K562 (cell line): Measurements from ENCODE around the gene JMJD1C. TPM values are rescaled to one million over a fixed set of nuclear protein-coding genes. Genes with fewer than 3 reads are reported as not detected.

Source experiments
- ATAC-seq: fragments of 200-7000 bp; cut with Tn5 transposase; 3 replicates; pipeline ENCODE4 v1.9.1; 2020; ENCODE audit warnings: moderate library complexity
- BruUV-seq: library from RNA; stranded (reverse); fragments of 400-500 nt; replicated peaks from 2 replicates; lab custom pipeline; 2021; lab: Mats Ljungman, UMichigan
- CTCF ChIA-PET: fragments of 300-600 bp; formaldehyde crosslinking; extraction: SDS; loops from one replicate; lab custom pipeline; 2021; ENCODE audit warnings: low intra/inter-chr PET ratio; lab: Yijun Ruan, JAX
- POLR2A ChIA-PET: fragments of 300-600, 350-650 bp; sonication (Branson Sonifier 250); formaldehyde crosslinking; extraction: SDS; loops from one replicate; lab custom pipeline; 2021; ENCODE audit warnings: antibody characterized with exemption, inconsistent platforms; lab: Yijun Ruan, JAX
- DNase-seq, 4 experiments: peaks; one replicate each; pipeline versions ENCODE4 v3.0.0 to v3.0.0-alpha.2; 2011 to 2018; ENCODE audit warnings: low spot score in 3 of 4, mixed read lengths in 3 of 4; ENCODE audit errors: extremely low read depth in 1 of 4
- FAIRE-seq: peaks from 2 replicates; lab custom pipeline; 2011; peaks lifted over from hg19 to GRCh38; lab: Jason Lieb, UNC
- H2AFZ ChIP-seq: 2 replicates; pipeline ENCODE4 v1.6.0; 2011; ENCODE audit warnings: low read depth, low read length, control low read depth, inconsistent platforms
- H3K27ac ChIP-seq: fragments of 200-600 bp; 3 replicates; pipeline ENCODE4 v1.8.0; 2011; ENCODE audit warnings: low read depth, mild to moderate bottlenecking, control low read depth, inconsistent platforms, low read length, moderate library complexity, mixed read lengths; ENCODE audit errors: extremely low read depth
- H3K27me3 ChIP-seq, 2 experiments: fragments of 300-600 bp in 1 of 2; 2 replicates in 1 of 2; 3 replicates in 1 of 2; pipeline versions ENCODE4 v1.6.0 to v1.8.0; 2011; ENCODE audit warnings: inconsistent platforms in 2 of 2, low read length in 2 of 2, mild to moderate bottlenecking in 1 of 2, mixed read lengths in 1 of 2, moderate library complexity in 1 of 2; ENCODE audit not compliant: control insufficient read depth in 2 of 2, insufficient read depth in 2 of 2
- H3K36me3 ChIP-seq: fragments of 300-600 bp; 3 replicates; pipeline ENCODE4 v1.8.0; 2011; ENCODE audit warnings: mild to moderate bottlenecking, low read length, inconsistent platforms; ENCODE audit not compliant: control insufficient read depth, insufficient read depth
- H3K4me1 ChIP-seq, 2 experiments: fragments of 200-600 bp in 1 of 2; replicated peaks in 1 of 2; 2 replicates in 1 of 2; 3 replicates in 1 of 2; pipeline versions ENCODE4 v1.5.1 to v1.8.0; 2011; ENCODE audit warnings: inconsistent platforms in 2 of 2, low read length in 2 of 2, mild to moderate bottlenecking in 1 of 2, mixed read lengths in 1 of 2, moderate library complexity in 1 of 2; ENCODE audit not compliant: control insufficient read depth in 2 of 2, insufficient read depth in 2 of 2
- H3K4me2 ChIP-seq: 2 replicates; pipeline ENCODE4 v1.6.1; 2011; ENCODE audit warnings: low read length, control low read depth, inconsistent platforms, mixed read lengths; ENCODE audit not compliant: insufficient read depth
- H3K4me3 ChIP-seq: fragments of 200-600 bp; sonication (generic), shearing (Covaris generic); 2 replicates; pipeline ENCODE4 v1.5.1; 2016; ENCODE audit warnings: control low read depth, inconsistent platforms
- H3K79me2 ChIP-seq: fragments of 200-600 bp; 3 replicates; pipeline ENCODE4 v1.8.0; 2011; ENCODE audit warnings: low read length, inconsistent platforms; ENCODE audit not compliant: control insufficient read depth, insufficient read depth
- H3K9ac ChIP-seq, 2 experiments: 2 replicates each; pipeline versions ENCODE4 v1.6.0 to v1.6.1; 2011; ENCODE audit warnings: low read depth in 2 of 2, low read length in 2 of 2, control low read depth in 1 of 2, inconsistent platforms in 1 of 2, mild to moderate bottlenecking in 1 of 2, mixed read lengths in 1 of 2; ENCODE audit not compliant: insufficient read depth in 1 of 2
- H3K9me1 ChIP-seq: one replicate; pipeline ENCODE4 v1.6.0; 2011; ENCODE audit warnings: inconsistent platforms, mild to moderate bottlenecking, low read length, moderate library complexity; ENCODE audit not compliant: control insufficient read depth, insufficient read depth
- H3K9me3 ChIP-seq: replicated peaks from 2 replicates; pipeline ENCODE4 v1.5.1; 2011; ENCODE audit warnings: low read depth, low read length, inconsistent platforms; ENCODE audit not compliant: control insufficient read depth, insufficient read depth
- H4K20me1 ChIP-seq: replicated peaks from 2 replicates; pipeline ENCODE4 v1.6.1; 2011; ENCODE audit warnings: low read length, inconsistent platforms, mixed read lengths; ENCODE audit not compliant: control insufficient read depth, insufficient read depth
- AFF1 ChIP-seq, 2 experiments: fragments of 450-650 bp; IDR thresholded peaks; 2 replicates each; pipeline ENCODE4 v1.6.1; 2018; ENCODE audit warnings: mild to moderate bottlenecking in 2 of 2, low read depth in 1 of 2; ENCODE audit not compliant: partially characterized antibody in 2 of 2
- CBFA2T3 ChIP-seq: fragments of 450-650 bp; IDR thresholded peaks from 2 replicates; pipeline ENCODE4 v1.6.1; 2017
- DACH1 ChIP-seq: fragments of 450-650 bp; IDR thresholded peaks from 2 replicates; pipeline ENCODE4 v1.6.1; 2018; ENCODE audit not compliant: partially characterized antibody
- E2F5 ChIP-seq: sonication (generic); formaldehyde crosslinking; IDR thresholded peaks from 2 replicates; pipeline ENCODE4 v1.8.0; 2022; ENCODE audit warnings: mild to moderate bottlenecking, missing genetic modification reagents
- HSF4 ChIP-seq: fragments of 250-450 bp; sonication (Bioruptor Pico); IDR thresholded peaks from 2 replicates; pipeline ENCODE4 v2.1.2; 2022; ENCODE audit warnings: mild to moderate bottlenecking, moderate library complexity, borderline replicate concordance
- NFIC ChIP-seq: fragments of 450-650 bp; IDR thresholded peaks from 2 replicates; pipeline ENCODE4 v1.6.1; 2017; ENCODE audit warnings: mild to moderate bottlenecking, inconsistent platforms
- PCBP1 ChIP-seq: fragments of 200-400 bp; formaldehyde crosslinking; IDR thresholded peaks from 2 replicates; pipeline ENCODE4 v1.6.1; 2018; ENCODE audit warnings: mild to moderate bottlenecking, low read depth, low read length; ENCODE audit not compliant: poor library complexity, severe bottlenecking
- SMARCA5 ChIP-seq: fragments of 450-650 bp; IDR thresholded peaks from 2 replicates; pipeline ENCODE4 v1.6.1; 2016
- TRIM28 ChIP-seq: fragments of 450-650 bp; IDR thresholded peaks from 2 replicates; pipeline ENCODE4 v1.6.1; 2017
- ZBED1 ChIP-seq: IDR thresholded peaks from 2 replicates; pipeline ENCODE4 v1.6.1; 2014
- ZEB2 ChIP-seq: fragments of 450-650 bp; IDR thresholded peaks from 2 replicates; pipeline ENCODE4 v1.6.1; 2016
- ZFPM2 ChIP-seq: fragments of 250-450 bp; sonication (Bioruptor Pico); IDR thresholded peaks from 2 replicates; pipeline ENCODE4 v1.5.1; 2022; ENCODE audit warnings: mild to moderate bottlenecking
- ZNF134 ChIP-seq: fragments of 250-450 bp; sonication (Bioruptor Pico); conservative IDR thresholded peaks from 2 replicates; pipeline ENCODE4 v1.4.0; 2020
- ZNF239 ChIP-seq: fragments of 250-450 bp; sonication (Bioruptor Pico); IDR thresholded peaks from 2 replicates; pipeline ENCODE4 v1.4.0; 2020; ENCODE audit warnings: mild to moderate bottlenecking
- ZNF592 ChIP-seq: fragments of 450-650 bp; IDR thresholded peaks from 2 replicates; pipeline ENCODE4 v1.6.1; 2017; ENCODE audit warnings: antibody characterized with exemption, mild to moderate bottlenecking
- WGBS: fragments of 100-300 bp; shearing (Covaris generic); methylation state at CpG from one replicate; pipeline ENCODE4 v1.1.6; 2016; ENCODE audit warnings: low coverage, mixed read lengths; ENCODE audit not compliant: insufficient coverage; ENCODE audit errors: missing lambda C conversion rate; 5-methylcytosine and 5-hydroxymethylcytosine counted together
- in situ Hi-C: fragments of 300-500 bp; cut with MboI; formaldehyde crosslinking; loops from 4 replicates; pipeline ENCODE4 v1.15.0; 2018; ENCODE audit warnings: inconsistent platforms, mixed read lengths
- intact Hi-C: fragments of 100-400 bp; cut with micrococcal nuclease; formaldehyde crosslinking; loops from 2 replicates; pipeline ENCODE4 v1.14.2; 2022
- polyA plus RNA-seq, 8 experiments: library from polyadenylated mRNA; depleted of rRNA in 4 of 8; stranded (reverse) in 5 of 8; unstranded in 3 of 8; fragments of >200 nt; fragmentation: Nextera tagmentation in 2 of 8; fragmentation: Illumina TruSeq in 1 of 8; extraction: Ambion mirVana in 2 of 8; extraction: Trizol in 1 of 8; gene quantifications; 2 replicates each; pipeline versions ENCODE4 v1.2.1 to v1.2.3, GENCODE V29; 2011 to 2014; ENCODE audit warnings: inconsistent platforms in 1 of 8, missing spikeins in 1 of 8
- total RNA-seq, 7 experiments: library from RNA; depleted of rRNA in 6 of 7; stranded (reverse); fragments of >200 nt in 6 of 7; fragmentation: Illumina TruSeq in 2 of 7; extraction: Trizol in 2 of 7; gene quantifications; 2 replicates each; pipeline versions ENCODE4 v1.2.1 to v1.2.3, GENCODE V29; 2011 to 2021; ENCODE audit warnings: low replicate concordance in 1 of 7

JMJD1C gene
- total and polyA plus RNA-seq, 9 of the 15 experiments (the other 6 are each of a cell fraction or from before 2014, with no cell fraction given), result 25.3 to 68.0 (median 47.2) TPM

- in situ Hi-C loops, result no loop called here
- no peaks in the 10 kb centered on the region; the same call in 1 of the 2 replicates for H4K20me1 ChIP-seq
- FAIRE-seq, result no peak
- H3K4me2 ChIP-seq, result no peak overlapping the region
- intact Hi-C loops, result no loop called here
- no peaks in the 10 kb centered on the region for H3K9me3 ChIP-seq
- no peaks in the 10 kb centered on the region for H3K27me3 ChIP-seq
- H3K4me3 ChIP-seq, result no peak overlapping the region
- H3K9me1 ChIP-seq, result no peaks in the 10 kb centered on the region
- TF ChIP-seq SMARCA5 (no peak), ZNF134 (CRISPR knock-in tag) (no peak), NFIC (0 out of 2 replicates have a peak, but pooled peaks have one; percentile 23), ZNF239 (no peak), ZFPM2 (CRISPR knock-in tag) (no peak), HSF4 (CRISPR knock-in tag) (no peak), PCBP1 (no peak), DACH1 (no peak), ZEB2 (no peak), E2F5 (CRISPR knock-in tag) (no peak), CBFA2T3 (peak; percentile 26; the same call in 1 of the 2 replicates), TRIM28 (no peak), AFF1 (IDR thresholded peaks at IDR 0.05; ENCODE audit: low read depth in 1 of 2, partially characterized antibody in 2 of 2) (no peak), ZBED1 (no peak), ZNF592 (no peak)
- TF ChIP-seq, all 486 proteins: peak for 2
- DNase-seq (no peak), ATAC-seq (peak; percentile 18; the same call in 1 of the 3 replicates)
- Histone ChIP-seq H3K4me1 (peaks cover 0 to 7% of the 10 kb centered on the region in 2 experiments; a peak in 3 of 5 replicates), H3K36me3 (peaks cover 6% of the 10 kb centered on the region; the same call in 2 of the 3 replicates), H2AFZ (no peak overlapping the region), H3K79me2 (peaks cover 47% of the 10 kb centered on the region), H3K9ac (no peak overlapping the region), H3K27ac (no peak overlapping the region)
- 67% methylated on average over 4 of the region's 4 CpGs for WGBS
- ChIA-PET CTCF (no interaction called here), POLR2A (no interaction called here)
- no TSS peak for BruUV-seq
These were observed 83.7 kb downstream of the JMJD1C start for GRCh38 chr10:63382066-63382465.
